ENCODE measurements around the gene CD58. TPM values are rescaled to one million over a fixed set of nuclear protein-coding genes. Genes with fewer than 3 reads are reported as not detected.
A peak's percentile ranks its signal among the peaks of the same experiment; 100 is the strongest.
"Not testable (repeated sequence)": the region's sequence is repeated elsewhere in the genome, so short reads cannot be mapped to it uniquely, and the experiment has no call there.

CD58 gene
- total RNA-seq, 1 experiment from 2014 or later = 23.6 TPM

GRCh38 chr1:116567790-116568661, 2.8 kb downstream of the CD58 start:
- ChIA-PET CTCF (no interaction called here), POLR2A (ENCODE audit: unreplicated experiment) (interaction anchor here (0.7 kb wide), 1 partner anchor 22 kb away, joined by 3 read pairs; no protein-coding TSS in a partner anchor)
- Histone ChIP-seq H3K9me2 (ENCODE audit: insufficient read depth) (no peaks in the 10 kb centered on the region), H3K9me3 (ENCODE audit: insufficient read depth, low read depth) (peaks cover 12% of the 10 kb centered on the region), H3K4me1 (replicated peaks; ENCODE audit: insufficient read depth) (peaks cover 37% of the 10 kb centered on the region), H3K79me2 (ENCODE audit: low read depth) (peaks cover 75% of the 10 kb centered on the region), H3K27ac (no peak overlapping the region), H3K36me3 (ENCODE audit: low read depth) (peaks cover 51% of the 10 kb centered on the region), H3K27me3 (ENCODE audit: insufficient read depth, low read depth) (no peaks in the 10 kb centered on the region), H2AFZ (no peak overlapping the region), H3K4me2 (peak overlapping the region; percentile 94), H3F3A (ENCODE audit: insufficient read depth, low read depth) (peaks cover 14% of the 10 kb centered on the region; the same call in 1 of the 2 replicates), H4K20me1 (ENCODE audit: insufficient read depth) (peaks cover 23% of the 10 kb centered on the region; the same call in 1 of the 2 replicates), H3K4me3 (peak overlapping the region; percentile 85; the same call in 1 of the 2 replicates)
- BruUV-seq (replicated peaks) = no TSS peak
- TF ChIP-seq CTCF (conservative IDR thresholded peaks at IDR 0.05) = no peak
- TF ChIP-seq EZH2 (IDR thresholded peaks at IDR 0.05; ENCODE audit: low read depth) = no peak
- intact Hi-C loops (cut with micrococcal nuclease; ENCODE audit: unreplicated experiment) = loop anchor here (10.0 kb wide), 1 partner anchor 1013 kb away; no protein-coding TSS in a partner anchor
- no peak for DNase-seq

GRCh38 chr1:116565222-116565621, 5.6 kb downstream of the CD58 start:
- intact Hi-C loops (cut with micrococcal nuclease; ENCODE audit: unreplicated experiment) = loop anchor here (10.0 kb wide), 1 partner anchor 1010 kb away; no protein-coding TSS in a partner anchor
- H3K9me2 ChIP-seq (ENCODE audit: insufficient read depth) = no peaks in the 10 kb centered on the region
- BruUV-seq (replicated peaks) = no TSS peak
- peaks cover 98% of the 10 kb centered on the region for H3K79me2 ChIP-seq (ENCODE audit: low read depth)
- peaks cover 41% of the 10 kb centered on the region; the same call in 1 of the 2 replicates for H4K20me1 ChIP-seq (ENCODE audit: insufficient read depth)
- ChIA-PET CTCF (no interaction called here), POLR2A (ENCODE audit: unreplicated experiment) (no interaction called here)
- H2AFZ ChIP-seq = no peak overlapping the region
- TF ChIP-seq EZH2 (IDR thresholded peaks at IDR 0.05; ENCODE audit: low read depth) (no peak), CTCF (conservative IDR thresholded peaks at IDR 0.05) (no peak)
- H3K4me1 ChIP-seq (replicated peaks; ENCODE audit: insufficient read depth) = peaks cover 24% of the 10 kb centered on the region
- H3K4me2 ChIP-seq = no peak overlapping the region
- peaks cover 71% of the 10 kb centered on the region for H3K36me3 ChIP-seq (ENCODE audit: low read depth)
- no peak overlapping the region for H3K4me3 ChIP-seq
- no peaks in the 10 kb centered on the region for H3K27me3 ChIP-seq (ENCODE audit: insufficient read depth, low read depth)
- H3K9me3 ChIP-seq (ENCODE audit: insufficient read depth, low read depth) = peaks cover 12% of the 10 kb centered on the region
- no peak for DNase-seq
- H3K27ac ChIP-seq = no peak overlapping the region
- H3F3A ChIP-seq (ENCODE audit: insufficient read depth, low read depth) = peaks cover 10% of the 10 kb centered on the region; the same call in 1 of the 2 replicates

DNA sequence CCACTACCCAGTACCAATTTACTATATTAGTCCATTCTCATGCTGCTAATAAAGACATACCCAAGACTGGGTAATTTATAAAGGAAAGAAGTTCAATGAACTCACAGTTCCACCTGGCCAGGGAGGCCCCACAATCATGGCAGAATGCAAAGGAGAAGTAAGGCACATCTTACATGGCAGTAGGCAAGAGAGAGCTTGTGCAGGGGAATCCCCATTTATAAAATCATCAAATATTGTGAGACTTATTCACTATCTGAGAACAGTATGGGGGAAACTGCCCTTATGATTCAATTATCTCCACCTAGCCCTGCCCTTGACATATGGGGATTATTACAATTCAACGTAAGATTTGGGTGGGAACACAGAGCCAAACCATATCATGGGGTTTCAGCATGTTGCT, 6.4 kb downstream of the CD58 start:
- no peak for TF ChIP-seq CTCF (conservative IDR thresholded peaks at IDR 0.05)
- TF ChIP-seq EZH2 (IDR thresholded peaks at IDR 0.05; ENCODE audit: low read depth) = no peak
- H2AFZ ChIP-seq = no peak overlapping the region
- H3K27me3 ChIP-seq (ENCODE audit: insufficient read depth, low read depth) = no peaks in the 10 kb centered on the region
- no peak overlapping the region for H3K4me3 ChIP-seq
- H3K9me2 ChIP-seq (ENCODE audit: insufficient read depth) = no peaks in the 10 kb centered on the region
- peaks cover 21% of the 10 kb centered on the region for H3K4me1 ChIP-seq (replicated peaks; ENCODE audit: insufficient read depth)
- no peak for DNase-seq
- H3K4me2 ChIP-seq = no peak overlapping the region
- peaks cover 73% of the 10 kb centered on the region for H3K36me3 ChIP-seq (ENCODE audit: low read depth)
- intact Hi-C loops (cut with micrococcal nuclease; ENCODE audit: unreplicated experiment) = loop anchor here (10.0 kb wide), 1 partner anchor 1010 kb away; no protein-coding TSS in a partner anchor
- peaks cover 40% of the 10 kb centered on the region; the same call in 1 of the 2 replicates for H4K20me1 ChIP-seq (ENCODE audit: insufficient read depth)
- peaks cover 12% of the 10 kb centered on the region for H3K9me3 ChIP-seq (ENCODE audit: insufficient read depth, low read depth)
- H3F3A ChIP-seq (ENCODE audit: insufficient read depth, low read depth) = peaks cover 6% of the 10 kb centered on the region; the same call in 1 of the 2 replicates
- ChIA-PET POLR2A (ENCODE audit: unreplicated experiment) (interaction anchor here (0.6 kb wide), 1 partner anchor 925 kb away, joined by 3 read pairs; no protein-coding TSS in a partner anchor), CTCF (no interaction called here)
- H3K27ac ChIP-seq = no peak overlapping the region
- H3K79me2 ChIP-seq (ENCODE audit: low read depth) = peaks cover 99% of the 10 kb centered on the region
- BruUV-seq (replicated peaks) = no TSS peak

GRCh38 chr1:116562465-116562864, 8.4 kb downstream of the CD58 start:
- H3F3A ChIP-seq (ENCODE audit: insufficient read depth, low read depth); DNase-seq; H3K27me3 ChIP-seq (ENCODE audit: insufficient read depth, low read depth); H3K4me1 ChIP-seq (replicated peaks; ENCODE audit: insufficient read depth); H3K4me2 ChIP-seq; H2AFZ ChIP-seq; H3K27ac ChIP-seq; H3K4me3 ChIP-seq; BruUV-seq (replicated peaks); CTCF ChIA-PET; H3K9me2 ChIP-seq (ENCODE audit: insufficient read depth); POLR2A ChIA-PET (ENCODE audit: unreplicated experiment): not testable (repeated sequence)
- H3K79me2 ChIP-seq (ENCODE audit: low read depth) = peaks cover 99% of the 10 kb centered on the region
- intact Hi-C loops (cut with micrococcal nuclease; ENCODE audit: unreplicated experiment) = loop anchor here (10.0 kb wide), 1 partner anchor 1008 kb away; no protein-coding TSS in a partner anchor
- peaks cover 12% of the 10 kb centered on the region for H3K9me3 ChIP-seq (ENCODE audit: insufficient read depth, low read depth)
- peaks cover 68% of the 10 kb centered on the region for H3K36me3 ChIP-seq (ENCODE audit: low read depth)
- peaks cover 28% of the 10 kb centered on the region; the same call in 1 of the 2 replicates for H4K20me1 ChIP-seq (ENCODE audit: insufficient read depth)
